GM23248 (cell line): ENCODE results near the gene LATS2.

ENCODE experiments used
- EZH2 ChIP-seq: fragments of 200-600 bp; sonication (generic); IDR thresholded peaks from 2 replicates; pipeline ENCODE4 v1.6.1; 2018; ENCODE audit warnings: antibody characterized with exemption, mild to moderate bottlenecking; ENCODE audit not compliant: insufficient read depth, poor library complexity, severe bottlenecking
- EZH2phosphoT487 ChIP-seq: fragments of 200-600 bp; sonication (generic); IDR thresholded peaks from 2 replicates; pipeline ENCODE4 v1.6.1; 2018; ENCODE audit warnings: antibody characterized with exemption, moderate library complexity, mild to moderate bottlenecking, low read depth; ENCODE audit not compliant: insufficient read depth

GRCh38 chr13:21053231-21053630 is 8.2 kb downstream of the LATS2 start:
- TF ChIP-seq EZH2 (no peak), EZH2phosphoT487 (no peak)
